ENCODE results near the gene CPNE5. TPM values are rescaled to one million over a fixed set of nuclear protein-coding genes. Genes with fewer than 3 reads are reported as not detected.

The CPNE5 gene
- polyA plus RNA-seq, 1 donor (not counting 4 experiments of a cell fraction or from before 2014, with no cell fraction given) = 0.05 TPM

DNA sequence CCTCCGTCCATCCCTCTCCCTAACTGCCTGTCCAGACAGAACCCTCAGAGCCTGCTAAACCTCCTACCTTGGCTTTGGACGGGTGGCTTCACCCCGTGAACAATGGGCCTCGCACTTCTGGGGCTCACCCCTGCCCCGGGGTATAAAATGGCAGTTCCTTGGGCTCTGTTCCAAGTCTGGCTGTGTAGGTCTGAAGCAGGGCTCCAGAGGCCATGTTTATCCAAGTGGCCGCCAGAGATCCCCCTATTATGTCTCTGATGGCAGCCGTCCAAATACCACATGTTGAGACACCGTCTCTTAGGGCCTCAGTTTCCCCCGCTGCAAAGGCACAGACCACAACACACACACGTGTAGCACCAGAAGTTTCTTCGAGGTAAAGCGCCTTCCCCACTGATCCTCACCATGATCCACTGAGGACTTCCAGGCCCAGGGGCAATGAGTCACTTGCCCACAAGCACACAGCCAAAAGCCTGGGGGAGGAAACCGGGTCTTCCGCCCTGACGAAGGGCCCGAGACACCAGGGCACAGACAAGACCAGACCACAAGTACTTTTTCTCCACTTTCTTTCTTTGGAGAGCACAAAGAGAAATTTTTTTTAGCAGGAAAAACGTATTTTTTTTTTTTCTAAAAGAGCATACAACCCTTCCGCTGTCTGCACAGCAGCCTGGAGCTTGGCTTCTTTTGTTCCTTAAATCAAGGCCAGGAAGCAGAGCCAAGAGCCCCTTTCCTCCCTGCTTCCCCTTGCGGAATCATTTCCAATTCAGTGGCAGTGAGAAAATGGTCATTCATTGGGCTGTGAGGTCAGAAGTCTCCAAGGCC, 11.8 kb downstream of the CPNE5 start:
- TF ChIP-seq, protein P1, sequence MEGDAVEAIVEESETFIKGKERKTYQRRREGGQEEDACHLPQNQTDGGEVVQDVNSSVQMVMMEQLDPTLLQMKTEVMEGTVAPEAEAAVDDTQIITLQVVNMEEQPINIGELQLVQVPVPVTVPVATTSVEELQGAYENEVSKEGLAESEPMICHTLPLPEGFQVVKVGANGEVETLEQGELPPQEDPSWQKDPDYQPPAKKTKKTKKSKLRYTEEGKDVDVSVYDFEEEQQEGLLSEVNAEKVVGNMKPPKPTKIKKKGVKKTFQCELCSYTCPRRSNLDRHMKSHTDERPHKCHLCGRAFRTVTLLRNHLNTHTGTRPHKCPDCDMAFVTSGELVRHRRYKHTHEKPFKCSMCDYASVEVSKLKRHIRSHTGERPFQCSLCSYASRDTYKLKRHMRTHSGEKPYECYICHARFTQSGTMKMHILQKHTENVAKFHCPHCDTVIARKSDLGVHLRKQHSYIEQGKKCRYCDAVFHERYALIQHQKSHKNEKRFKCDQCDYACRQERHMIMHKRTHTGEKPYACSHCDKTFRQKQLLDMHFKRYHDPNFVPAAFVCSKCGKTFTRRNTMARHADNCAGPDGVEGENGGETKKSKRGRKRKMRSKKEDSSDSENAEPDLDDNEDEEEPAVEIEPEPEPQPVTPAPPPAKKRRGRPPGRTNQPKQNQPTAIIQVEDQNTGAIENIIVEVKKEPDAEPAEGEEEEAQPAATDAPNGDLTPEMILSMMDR (optimal IDR thresholded peaks at IDR 0.05 in 1 of 3, IDR thresholded peaks at IDR 0.05 in 1 of 3, conservative IDR thresholded peaks at IDR 0.05 in 1 of 3; ENCODE audit: extremely low read depth in 1 of 3, insufficient read depth in 2 of 3, low read length in 3 of 3) = no peak
- no peak for TF ChIP-seq EZH2 (IDR thresholded peaks at IDR 0.05; ENCODE audit: low read length)
- peak overlapping the region; percentile 30 for H3K4me2 ChIP-seq (ENCODE audit: control insufficient read depth, extremely low read depth, insufficient read depth, low read depth, low read length)
- no peaks in the 10 kb centered on the region for H3K9me1 ChIP-seq (ENCODE audit: control insufficient read depth, extremely low read depth, insufficient read depth, low read length)
- H3K4me1 ChIP-seq (ENCODE audit: control insufficient read depth, extremely low read depth, insufficient read depth, low read length) = peaks cover 13% of the 10 kb centered on the region
- H2AFZ ChIP-seq (ENCODE audit: control insufficient read depth, low read length) = no peak overlapping the region
- no peaks in the 10 kb centered on the region for H3K79me2 ChIP-seq (ENCODE audit: control insufficient read depth, insufficient read depth, low read length)
- H4K20me1 ChIP-seq (ENCODE audit: control insufficient read depth, extremely low read depth, insufficient read depth, low read length) = no peaks in the 10 kb centered on the region
- dilution Hi-C loops (cut with MboI; ENCODE audit: extremely low pct_ligation_motif_present, low sequenced_read_pairs) = no loop called here
- no peak overlapping the region for H3K9ac ChIP-seq (ENCODE audit: control insufficient read depth, extremely low read depth, insufficient read depth, low read length)
- no peaks in the 10 kb centered on the region for H3K36me3 ChIP-seq (ENCODE audit: control insufficient read depth in 2 of 2, extremely low read depth in 1 of 2, insufficient read depth in 2 of 2, low read length in 2 of 2)
- H3K9me3 ChIP-seq (ENCODE audit: control insufficient read depth, low read depth, low read length) = no peaks in the 10 kb centered on the region
- no peak overlapping the region for H3K4me3 ChIP-seq (ENCODE audit: control insufficient read depth in 2 of 3, extremely low read depth in 1 of 3, insufficient read depth in 2 of 3, low read depth in 1 of 3, low read length in 3 of 3)
- no peaks in the 10 kb centered on the region for H3K27me3 ChIP-seq (ENCODE audit: control insufficient read depth, extremely low read depth, insufficient read depth, low read length)
- no peak for FAIRE-seq
- no peak for DNase-seq (ENCODE audit: low read depth, low spot score)
- no peak overlapping the region for H3K27ac ChIP-seq (ENCODE audit: control insufficient read depth, insufficient read depth, low read length)

DNA sequence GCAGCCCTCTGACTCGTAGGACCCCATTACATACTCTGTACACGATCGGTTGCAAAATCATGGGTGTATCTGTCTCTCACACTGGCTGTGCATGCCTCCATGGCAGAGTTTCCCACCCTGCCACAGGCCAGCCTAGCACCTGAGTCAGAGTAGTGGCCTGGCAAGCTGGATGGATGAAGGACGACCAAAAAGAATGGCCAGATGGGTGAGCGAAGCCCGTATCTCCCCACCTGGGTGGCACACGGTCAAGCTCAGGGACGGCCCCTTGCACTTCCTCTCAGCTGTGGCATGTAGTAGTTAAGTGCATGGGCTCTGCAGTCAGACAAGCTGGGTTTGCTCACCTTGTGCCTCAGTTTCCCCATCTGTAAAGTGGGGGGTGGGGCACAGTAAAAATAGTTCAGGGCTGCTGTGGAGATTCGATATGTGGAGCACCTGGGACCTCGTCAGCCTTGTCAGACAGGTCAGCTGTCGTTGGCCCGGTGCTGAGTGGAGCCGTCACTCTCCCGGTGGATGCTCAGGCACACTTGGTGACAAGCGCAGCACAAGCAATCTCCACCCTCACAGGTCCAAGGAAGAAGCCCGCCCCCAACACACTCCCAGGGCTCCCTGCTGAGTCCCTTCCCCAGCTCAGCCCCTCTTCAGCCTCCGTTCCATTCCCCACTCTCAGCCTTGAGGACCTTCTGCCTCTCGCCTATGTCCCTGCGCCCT, 12.6 kb downstream of the CPNE5 start:
- no peak overlapping the region for H3K9ac ChIP-seq (ENCODE audit: control insufficient read depth, extremely low read depth, insufficient read depth, low read length)
- no peaks in the 10 kb centered on the region for H4K20me1 ChIP-seq (ENCODE audit: control insufficient read depth, extremely low read depth, insufficient read depth, low read length)
- no peak for DNase-seq (ENCODE audit: low read depth, low spot score)
- H3K27ac ChIP-seq (ENCODE audit: control insufficient read depth, insufficient read depth, low read length) = no peak overlapping the region
- H3K79me2 ChIP-seq (ENCODE audit: control insufficient read depth, insufficient read depth, low read length) = no peaks in the 10 kb centered on the region
- FAIRE-seq = no peak
- no peak overlapping the region for H3K4me3 ChIP-seq (ENCODE audit: control insufficient read depth in 2 of 3, extremely low read depth in 1 of 3, insufficient read depth in 2 of 3, low read depth in 1 of 3, low read length in 3 of 3)
- no peaks in the 10 kb centered on the region for H3K9me3 ChIP-seq (ENCODE audit: control insufficient read depth, low read depth, low read length)
- H3K4me2 ChIP-seq (ENCODE audit: control insufficient read depth, extremely low read depth, insufficient read depth, low read depth, low read length) = peak overlapping the region; percentile 30
- no peak for TF ChIP-seq EZH2 (IDR thresholded peaks at IDR 0.05; ENCODE audit: low read length)
- TF ChIP-seq, protein P1 (optimal IDR thresholded peaks at IDR 0.05 in 1 of 3, IDR thresholded peaks at IDR 0.05 in 1 of 3, conservative IDR thresholded peaks at IDR 0.05 in 1 of 3; ENCODE audit: extremely low read depth in 1 of 3, insufficient read depth in 2 of 3, low read length in 3 of 3) = no peak
- no peaks in the 10 kb centered on the region for H3K36me3 ChIP-seq (ENCODE audit: control insufficient read depth in 2 of 2, extremely low read depth in 1 of 2, insufficient read depth in 2 of 2, low read length in 2 of 2)
- dilution Hi-C loops (cut with MboI; ENCODE audit: extremely low pct_ligation_motif_present, low sequenced_read_pairs) = no loop called here
- H2AFZ ChIP-seq (ENCODE audit: control insufficient read depth, low read length) = no peak overlapping the region
- H3K4me1 ChIP-seq (ENCODE audit: control insufficient read depth, extremely low read depth, insufficient read depth, low read length) = peaks cover 13% of the 10 kb centered on the region
- no peaks in the 10 kb centered on the region for H3K27me3 ChIP-seq (ENCODE audit: control insufficient read depth, extremely low read depth, insufficient read depth, low read length)
- H3K9me1 ChIP-seq (ENCODE audit: control insufficient read depth, extremely low read depth, insufficient read depth, low read length) = no peaks in the 10 kb centered on the region

All from keratinocyte (primary cell).